DOHH2 (cell line): ENCODE data around the gene TRIM37.

Experiments used
- H3F3A ChIP-seq: fragments of 200-600 bp; sonication (generic), shearing (Covaris generic); 2 replicates; pipeline ENCODE4 v1.6.0; 2016; ENCODE audit warnings: antibody characterized with exemption, mild to moderate bottlenecking; ENCODE audit not compliant: control insufficient read depth, insufficient read depth
- H3K27ac ChIP-seq: fragments of 200-600 bp; sonication (generic); 2 replicates; pipeline ENCODE4 v1.5.1; 2014; ENCODE audit warnings: low read depth, mild to moderate bottlenecking, low read length, moderate library complexity
- H3K27me3 ChIP-seq: fragments of 200-600 bp; sonication (generic); 2 replicates; pipeline ENCODE4 v1.6.1; 2014; ENCODE audit warnings: mild to moderate bottlenecking, low read length, mixed read lengths; ENCODE audit not compliant: control insufficient read depth
- H3K36me3 ChIP-seq: fragments of 200-600 bp; sonication (generic); 2 replicates; pipeline ENCODE4 v1.6.1; 2014; ENCODE audit warnings: mild to moderate bottlenecking, low read length, moderate library complexity, mixed read lengths; ENCODE audit not compliant: control insufficient read depth
- H3K4me1 ChIP-seq: fragments of 200-600 bp; sonication (generic); 2 replicates; pipeline ENCODE4 v1.6.1; 2014; ENCODE audit warnings: mild to moderate bottlenecking, low read length, mixed read lengths; ENCODE audit not compliant: control insufficient read depth
- H3K4me2 ChIP-seq: fragments of 200-600 bp; sonication (generic); 2 replicates; pipeline ENCODE4 v1.6.0; 2014; ENCODE audit warnings: mild to moderate bottlenecking, low read length, moderate library complexity
- H3K4me3 ChIP-seq: fragments of 200-600 bp; sonication (generic); 2 replicates; pipeline ENCODE4 v1.5.1; 2014; ENCODE audit warnings: mild to moderate bottlenecking, low read length, mixed read lengths
- H3K79me2 ChIP-seq: fragments of 200-600 bp; sonication (generic); 2 replicates; pipeline ENCODE4 v1.6.1; 2014; ENCODE audit warnings: mild to moderate bottlenecking, low read length, mixed read lengths; ENCODE audit not compliant: control insufficient read depth
- H3K9me2 ChIP-seq: fragments of 200-600 bp; sonication (generic); replicated peaks from 2 replicates; pipeline ENCODE4 v1.6.1; 2014; ENCODE audit warnings: mild to moderate bottlenecking, low read length, mixed read lengths; ENCODE audit not compliant: control insufficient read depth
- H3K9me3 ChIP-seq: fragments of 200-600 bp; sonication (generic); 2 replicates; pipeline ENCODE4 v1.6.1; 2014; ENCODE audit warnings: antibody characterized with exemption, low read length, mixed read lengths; ENCODE audit not compliant: control insufficient read depth, insufficient read depth
- H4K20me1 ChIP-seq: fragments of 200-600 bp; sonication (generic); 2 replicates; pipeline ENCODE4 v1.6.0; 2014; ENCODE audit warnings: low read depth, mild to moderate bottlenecking, antibody characterized with exemption, low read length, moderate library complexity; ENCODE audit not compliant: control insufficient read depth, insufficient read depth
- CTCF ChIP-seq: fragments of 200-600 bp; sonication (generic); IDR thresholded peaks from one replicate; pipeline ENCODE4 v1.5.1; 2014; ENCODE audit warnings: antibody characterized with exemption, mild to moderate bottlenecking, low read depth, low read length; ENCODE audit not compliant: poor library complexity, severe bottlenecking
- EZH2phosphoT487 ChIP-seq: fragments of 200-600 bp; sonication (generic); IDR thresholded peaks from 2 replicates; pipeline ENCODE4 v1.6.1; 2017; ENCODE audit warnings: borderline replicate concordance, mild to moderate bottlenecking, antibody characterized with exemption, low read length, moderate library complexity, mixed read lengths

The TRIM37 gene

GRCh38 chr17:59073972-59074371 is 32.7 kb downstream of the TRIM37 start:
- Histone ChIP-seq H4K20me1 (no peaks in the 10 kb centered on the region), H3K9me2 (no peaks in the 10 kb centered on the region), H3K27ac (no peak overlapping the region), H3K9me3 (no peaks in the 10 kb centered on the region), H3K4me3 (no peak overlapping the region), H3K79me2 (no peaks in the 10 kb centered on the region), H3K27me3 (no peaks in the 10 kb centered on the region), H3K4me1 (no peaks in the 10 kb centered on the region), H3K36me3 (peaks cover 60% of the 10 kb centered on the region), H3F3A (no peaks in the 10 kb centered on the region), H3K4me2 (no peak overlapping the region)
- TF ChIP-seq EZH2phosphoT487 (no peak), CTCF (no peak)

- Histone ChIP-seq H3K27me3 (no peaks in the 10 kb centered on the region), H3K4me1 (no peaks in the 10 kb centered on the region), H3K79me2 (no peaks in the 10 kb centered on the region), H3K36me3 (peaks cover 63% of the 10 kb centered on the region), H3K9me3 (no peaks in the 10 kb centered on the region), H4K20me1 (no peaks in the 10 kb centered on the region), H3K4me2 (no peak overlapping the region), H3F3A (no peaks in the 10 kb centered on the region), H3K9me2 (no peaks in the 10 kb centered on the region), H3K4me3 (no peak overlapping the region), H3K27ac (no peak overlapping the region)
- TF ChIP-seq EZH2phosphoT487 (no peak), CTCF (no peak)
These were observed 36.8 kb downstream of the TRIM37 start for GRCh38 chr17:59069856-59070255.

GRCh38 chr17:59067756-59068155 is 38.9 kb downstream of the TRIM37 start:
- TF ChIP-seq EZH2phosphoT487 (no peak), CTCF (no peak)
- no peaks in the 10 kb centered on the region for H3K4me1 ChIP-seq
- H3K4me3 ChIP-seq: no peak overlapping the region
- H3K4me2 ChIP-seq: no peak overlapping the region
- H3K36me3 ChIP-seq: peaks cover 54% of the 10 kb centered on the region
- H3K9me2 ChIP-seq: no peaks in the 10 kb centered on the region
- no peak overlapping the region for H3K27ac ChIP-seq
- no peaks in the 10 kb centered on the region for H3K79me2 ChIP-seq
- H3K9me3 ChIP-seq: no peaks in the 10 kb centered on the region
- H3K27me3 ChIP-seq: no peaks in the 10 kb centered on the region
- H3F3A ChIP-seq: no peaks in the 10 kb centered on the region
- H4K20me1 ChIP-seq: no peaks in the 10 kb centered on the region

GRCh38 chr17:59067340-59067739 is 39.3 kb downstream of the TRIM37 start:
- H3K27me3 ChIP-seq: no peaks in the 10 kb centered on the region
- peaks cover 52% of the 10 kb centered on the region for H3K36me3 ChIP-seq
- no peaks in the 10 kb centered on the region for H3K79me2 ChIP-seq
- H3K4me3 ChIP-seq: no peak overlapping the region
- no peaks in the 10 kb centered on the region for H3K9me2 ChIP-seq
- H3K27ac ChIP-seq: no peak overlapping the region
- no peak for TF ChIP-seq EZH2phosphoT487
- TF ChIP-seq CTCF: no peak
- no peaks in the 10 kb centered on the region for H4K20me1 ChIP-seq
- no peaks in the 10 kb centered on the region for H3K4me1 ChIP-seq
- no peaks in the 10 kb centered on the region for H3F3A ChIP-seq
- H3K4me2 ChIP-seq: no peak overlapping the region
- H3K9me3 ChIP-seq: no peaks in the 10 kb centered on the region
